Activated CD8-positive, alpha-beta T cell treated with anti-CD3 and anti-CD28 coated beads, Interleukin-2, amount 10 ng/mL, durations not matched to agents 7 days and 5 days (primary cell): ENCODE results near the gene USP17L12. TPM values are rescaled to one million over a fixed set of nuclear protein-coding genes. Genes with fewer than 3 reads are reported as not detected.
"Not testable (repeated sequence)": the region's sequence is repeated elsewhere in the genome, so short reads cannot be mapped to it uniquely, and the experiment has no call there.

Source experiments
- ATAC-seq: fragments of 150-1000 bp; cut with Tn5 transposase; one replicate; pipeline ENCODE4 v1.10.0; 2021; ENCODE audit warnings: moderate library complexity
- CTCF ChIA-PET: fragments of 350-600 bp; sonication (Branson Sonifier 250); formaldehyde crosslinking; loops from one replicate; lab custom pipeline; 2021; ENCODE audit warnings: antibody characterized with exemption; lab: Charles Lee
- POLR2A ChIA-PET: fragments of 350-600 bp; sonication (Branson Sonifier 250); formaldehyde crosslinking; loops from one replicate; lab custom pipeline; 2021; ENCODE audit warnings: antibody characterized with exemption; lab: Charles Lee
- DNase-seq: peaks from one replicate; pipeline ENCODE4 v3.0.0-alpha.2; 2020
- H3K27ac Mint-ChIP-seq: one replicate; pipeline ENCODE4 v1.8.0; 2021; ENCODE audit warnings: mild to moderate bottlenecking, mixed read lengths
- H3K27me3 Mint-ChIP-seq: one replicate; pipeline ENCODE4 v1.8.0; 2021; ENCODE audit warnings: low read depth, mixed read lengths
- H3K36me3 Mint-ChIP-seq: one replicate; pipeline ENCODE4 v1.8.0; 2021; ENCODE audit warnings: low read depth, mixed read lengths
- H3K4me1 Mint-ChIP-seq: one replicate; pipeline ENCODE4 v1.8.0; 2021; ENCODE audit warnings: low read depth, mixed read lengths
- H3K4me3 Mint-ChIP-seq: one replicate; pipeline ENCODE4 v1.8.0; 2021; ENCODE audit warnings: mild to moderate bottlenecking, mixed read lengths
- H3K9me3 Mint-ChIP-seq: one replicate; pipeline ENCODE4 v1.8.0; 2022; ENCODE audit warnings: mixed read lengths; ENCODE audit not compliant: insufficient read depth
- total RNA-seq, 2 experiments: library from RNA; stranded (reverse); gene quantifications; one replicate each; pipeline ENCODE4 v1.2.3, GENCODE V29; 2021

Gene USP17L12
- total RNA-seq, 2 experiments from 2014 or later, result not detected

DNA sequence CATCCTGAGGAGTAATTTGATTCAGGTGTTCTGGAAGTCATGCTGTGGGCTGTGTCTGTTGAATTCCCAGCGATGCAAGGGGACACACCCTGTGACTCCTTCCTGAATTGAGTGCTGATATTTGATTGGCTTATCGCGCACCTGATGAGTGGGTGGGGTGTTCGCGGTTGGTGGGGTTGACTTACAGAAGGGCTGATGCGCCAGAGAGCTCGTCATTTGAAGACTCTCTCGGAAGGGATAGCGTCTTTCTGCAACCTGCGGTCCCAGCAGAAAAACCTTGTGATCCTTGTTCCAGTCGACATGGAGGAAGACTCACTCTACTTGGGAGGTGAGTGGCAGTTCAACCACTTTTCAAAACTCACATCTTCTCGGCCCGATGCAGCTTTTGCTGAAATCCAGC, 42.6 kb downstream of the USP17L12 start, which contains the start of gene USP17L21:
TSS of gene USP17L21 (plus strand) at position 301 of the 400 bp plus-strand sequence. CDS start at position 301, 0 bp downstream.
- CTCF ChIA-PET, POLR2A ChIA-PET, H3K36me3 Mint-ChIP-seq, DNase-seq, H3K4me3 Mint-ChIP-seq, H3K4me1 Mint-ChIP-seq, H3K27me3 Mint-ChIP-seq, H3K27ac Mint-ChIP-seq, H3K9me3 Mint-ChIP-seq, ATAC-seq: not testable (repeated sequence)

DNA sequence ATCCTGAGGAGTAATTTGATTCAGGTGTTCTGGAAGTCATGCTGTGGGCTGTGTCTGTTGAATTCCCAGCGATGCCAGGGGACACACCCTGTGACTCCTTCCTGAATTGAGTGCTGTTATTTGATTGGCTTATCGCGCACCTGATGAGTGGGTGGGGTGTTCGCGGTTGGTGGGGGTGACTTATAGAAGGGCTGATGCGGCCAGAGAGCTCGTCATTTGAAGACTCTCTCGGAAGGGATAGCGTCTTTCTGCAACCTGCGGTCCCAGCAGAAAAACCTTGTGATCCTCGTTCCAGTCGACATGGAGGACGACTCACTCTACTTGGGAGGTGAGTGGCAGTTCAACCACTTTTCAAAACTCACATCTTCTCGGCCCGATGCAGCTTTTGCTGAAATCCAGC, 47.4 kb downstream of the USP17L12 start, which contains the start of gene USP17L22:
TSS of gene USP17L22 (plus strand) at position 301 of the 400 bp plus-strand sequence. CDS start at position 301, 0 bp downstream.
- DNase-seq, H3K4me3 Mint-ChIP-seq, H3K9me3 Mint-ChIP-seq, H3K4me1 Mint-ChIP-seq, CTCF ChIA-PET, H3K27ac Mint-ChIP-seq, POLR2A ChIA-PET, H3K27me3 Mint-ChIP-seq, ATAC-seq, H3K36me3 Mint-ChIP-seq: not testable (repeated sequence)

Other genes starting within 250 kb of the USP17L12 start
- not detected for gene FAM90A26, start 49.7 kb upstream of the USP17L12 start, total RNA-seq
- gene USP17L10, start 9.5 kb upstream of the USP17L12 start, total RNA-seq, result not detected
- gene USP17L11, start 4.7 kb upstream of the USP17L12 start, total RNA-seq, result not detected
- gene USP17L13, start 4.7 kb downstream of the USP17L12 start, total RNA-seq, result not detected
- gene USP17L15, start 14.2 kb downstream of the USP17L12 start, total RNA-seq, result not detected
- not detected for gene USP17L17, start 23.7 kb downstream of the USP17L12 start, total RNA-seq
- gene USP17L18, start 28.5 kb downstream of the USP17L12 start, total RNA-seq, result not detected
- not detected for gene USP17L19, start 33.2 kb downstream of the USP17L12 start, total RNA-seq
- gene USP17L20, start 38.0 kb downstream of the USP17L12 start, total RNA-seq, result not detected
- gene USP17L21, start 42.7 kb downstream of the USP17L12 start, total RNA-seq, result not detected
- not detected for gene USP17L22, start 47.5 kb downstream of the USP17L12 start, total RNA-seq
- not detected for gene USP17L24, start 105.0 kb downstream of the USP17L12 start, total RNA-seq
- gene USP17L25, start 109.8 kb downstream of the USP17L12 start, total RNA-seq, result not detected
- gene USP17L26, start 114.5 kb downstream of the USP17L12 start, total RNA-seq, result not detected
- gene USP17L5, start 119.3 kb downstream of the USP17L12 start, total RNA-seq, result not detected
- gene USP17L27, start 124.0 kb downstream of the USP17L12 start, total RNA-seq, result not detected
- gene USP17L28, start 128.7 kb downstream of the USP17L12 start, total RNA-seq, result not detected
- not detected for gene USP17L29, start 133.5 kb downstream of the USP17L12 start, total RNA-seq
- not detected for gene USP17L30, start 143.0 kb downstream of the USP17L12 start, total RNA-seq
- gene DEFB131A, start 224.3 kb downstream of the USP17L12 start, total RNA-seq, result not detected